WTC11 (cell line): ENCODE results near the gene TSC22D3.

Experiments used
- ESRRA ChIP-seq: sonication (generic); formaldehyde crosslinking; IDR thresholded peaks from 2 replicates; pipeline ENCODE4 v1.8.1; 2022; ENCODE audit warnings: mild to moderate bottlenecking, missing genetic modification reagents, borderline replicate concordance
- GABPB1 ChIP-seq: sonication (generic); formaldehyde crosslinking; IDR thresholded peaks from 2 replicates; pipeline ENCODE4 v1.8.1; 2023; ENCODE audit warnings: mild to moderate bottlenecking, missing genetic modification reagents
- JUN ChIP-seq: sonication (generic); formaldehyde crosslinking; IDR thresholded peaks from 2 replicates; pipeline ENCODE4 v1.8.0; 2023; ENCODE audit warnings: mild to moderate bottlenecking, missing genetic modification reagents
- RORB ChIP-seq: fragments of 250-450 bp; sonication (Bioruptor Pico); IDR thresholded peaks from 2 replicates; pipeline ENCODE4 v1.9.0; 2021; ENCODE audit warnings: mild to moderate bottlenecking
- SMAD3 ChIP-seq: sonication (generic); formaldehyde crosslinking; IDR thresholded peaks from 2 replicates; pipeline ENCODE4 v1.8.0; 2022; ENCODE audit warnings: missing genetic modification reagents, mild to moderate bottlenecking, borderline replicate concordance
- ZNF232 ChIP-seq: sonication (generic); formaldehyde crosslinking; IDR thresholded peaks from 2 replicates; pipeline ENCODE4 v1.8.0; 2022; ENCODE audit warnings: mild to moderate bottlenecking, missing genetic modification reagents
- TF ChIP-seq, protein P1 (sequence below): fragments of 200-600 bp; IDR thresholded peaks from 2 replicates; pipeline ENCODE4 v1.8.0; 2022; ENCODE audit warnings: antibody characterized with exemption
- TF ChIP-seq, protein P2 (sequence below): sonication (generic); formaldehyde crosslinking; IDR thresholded peaks from 2 replicates; pipeline ENCODE4 v1.8.0; 2022; ENCODE audit warnings: mild to moderate bottlenecking, missing genetic modification reagents
- TF ChIP-seq, protein P3 (sequence below): sonication (generic); formaldehyde crosslinking; IDR thresholded peaks from 2 replicates; pipeline ENCODE4 v1.8.1; 2023; ENCODE audit warnings: mild to moderate bottlenecking, missing genetic modification reagents, moderate library complexity
- TF ChIP-seq, protein P4 (sequence below): sonication (generic); formaldehyde crosslinking; IDR thresholded peaks from 2 replicates; pipeline ENCODE4 v1.8.0; 2022; ENCODE audit warnings: mild to moderate bottlenecking, missing genetic modification reagents
- TF ChIP-seq, protein P5 (sequence below): sonication (generic); formaldehyde crosslinking; IDR thresholded peaks from 2 replicates; pipeline ENCODE4 v1.8.1; 2022; ENCODE audit warnings: low read depth, missing genetic modification reagents, borderline replicate concordance
- TF ChIP-seq, protein P6 (sequence below): sonication (generic); formaldehyde crosslinking; IDR thresholded peaks from 2 replicates; pipeline ENCODE4 v1.8.1; 2023; ENCODE audit warnings: mild to moderate bottlenecking, missing genetic modification reagents

DNA sequence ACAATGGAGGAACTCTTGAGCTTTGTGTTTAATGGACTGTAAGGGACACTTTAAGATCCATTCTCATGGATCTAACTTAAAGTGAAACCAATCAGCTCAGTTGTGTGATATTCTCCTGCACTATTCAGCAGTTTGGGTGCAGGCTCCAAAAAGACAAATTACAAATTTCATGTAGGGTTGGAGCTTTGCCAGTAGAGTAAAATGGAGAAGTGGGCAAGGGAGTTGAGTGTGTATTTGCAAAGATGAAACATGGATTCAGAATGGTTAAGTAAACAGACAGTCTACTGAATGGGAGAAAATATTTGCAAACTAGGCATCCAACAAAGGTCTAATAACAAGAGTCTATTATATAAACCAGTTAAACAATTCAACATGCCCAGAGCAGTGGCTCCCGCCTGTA, 28.8 kb upstream of the TSC22D3 start:
- TF ChIP-seq, protein P1, sequence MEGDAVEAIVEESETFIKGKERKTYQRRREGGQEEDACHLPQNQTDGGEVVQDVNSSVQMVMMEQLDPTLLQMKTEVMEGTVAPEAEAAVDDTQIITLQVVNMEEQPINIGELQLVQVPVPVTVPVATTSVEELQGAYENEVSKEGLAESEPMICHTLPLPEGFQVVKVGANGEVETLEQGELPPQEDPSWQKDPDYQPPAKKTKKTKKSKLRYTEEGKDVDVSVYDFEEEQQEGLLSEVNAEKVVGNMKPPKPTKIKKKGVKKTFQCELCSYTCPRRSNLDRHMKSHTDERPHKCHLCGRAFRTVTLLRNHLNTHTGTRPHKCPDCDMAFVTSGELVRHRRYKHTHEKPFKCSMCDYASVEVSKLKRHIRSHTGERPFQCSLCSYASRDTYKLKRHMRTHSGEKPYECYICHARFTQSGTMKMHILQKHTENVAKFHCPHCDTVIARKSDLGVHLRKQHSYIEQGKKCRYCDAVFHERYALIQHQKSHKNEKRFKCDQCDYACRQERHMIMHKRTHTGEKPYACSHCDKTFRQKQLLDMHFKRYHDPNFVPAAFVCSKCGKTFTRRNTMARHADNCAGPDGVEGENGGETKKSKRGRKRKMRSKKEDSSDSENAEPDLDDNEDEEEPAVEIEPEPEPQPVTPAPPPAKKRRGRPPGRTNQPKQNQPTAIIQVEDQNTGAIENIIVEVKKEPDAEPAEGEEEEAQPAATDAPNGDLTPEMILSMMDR = no peak
- TF ChIP-seq, protein P2, sequence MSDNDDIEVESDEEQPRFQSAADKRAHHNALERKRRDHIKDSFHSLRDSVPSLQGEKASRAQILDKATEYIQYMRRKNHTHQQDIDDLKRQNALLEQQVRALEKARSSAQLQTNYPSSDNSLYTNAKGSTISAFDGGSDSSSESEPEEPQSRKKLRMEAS = no peak
- no peak for TF ChIP-seq ZNF232
- no peak for TF ChIP-seq ESRRA (CRISPR knock-in tag)
- TF ChIP-seq, protein P3, sequence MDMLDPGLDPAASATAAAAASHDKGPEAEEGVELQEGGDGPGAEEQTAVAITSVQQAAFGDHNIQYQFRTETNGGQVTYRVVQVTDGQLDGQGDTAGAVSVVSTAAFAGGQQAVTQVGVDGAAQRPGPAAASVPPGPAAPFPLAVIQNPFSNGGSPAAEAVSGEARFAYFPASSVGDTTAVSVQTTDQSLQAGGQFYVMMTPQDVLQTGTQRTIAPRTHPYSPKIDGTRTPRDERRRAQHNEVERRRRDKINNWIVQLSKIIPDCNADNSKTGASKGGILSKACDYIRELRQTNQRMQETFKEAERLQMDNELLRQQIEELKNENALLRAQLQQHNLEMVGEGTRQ = no peak
- TF ChIP-seq JUN (CRISPR knock-in tag) = no peak
- TF ChIP-seq, protein P4, sequence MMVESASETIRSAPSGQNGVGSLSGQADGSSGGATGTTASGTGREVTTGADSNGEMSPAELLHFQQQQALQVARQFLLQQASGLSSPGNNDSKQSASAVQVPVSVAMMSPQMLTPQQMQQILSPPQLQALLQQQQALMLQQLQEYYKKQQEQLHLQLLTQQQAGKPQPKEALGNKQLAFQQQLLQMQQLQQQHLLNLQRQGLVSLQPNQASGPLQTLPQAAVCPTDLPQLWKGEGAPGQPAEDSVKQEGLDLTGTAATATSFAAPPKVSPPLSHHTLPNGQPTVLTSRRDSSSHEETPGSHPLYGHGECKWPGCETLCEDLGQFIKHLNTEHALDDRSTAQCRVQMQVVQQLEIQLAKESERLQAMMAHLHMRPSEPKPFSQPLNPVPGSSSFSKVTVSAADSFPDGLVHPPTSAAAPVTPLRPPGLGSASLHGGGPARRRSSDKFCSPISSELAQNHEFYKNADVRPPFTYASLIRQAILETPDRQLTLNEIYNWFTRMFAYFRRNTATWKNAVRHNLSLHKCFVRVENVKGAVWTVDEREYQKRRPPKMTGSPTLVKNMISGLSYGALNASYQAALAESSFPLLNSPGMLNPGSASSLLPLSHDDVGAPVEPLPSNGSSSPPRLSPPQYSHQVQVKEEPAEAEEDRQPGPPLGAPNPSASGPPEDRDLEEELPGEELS (CRISPR knock-in tag) = no peak
- TF ChIP-seq SMAD3 = no peak
- TF ChIP-seq RORB (CRISPR knock-in tag) = no peak
- TF ChIP-seq, protein P5, sequence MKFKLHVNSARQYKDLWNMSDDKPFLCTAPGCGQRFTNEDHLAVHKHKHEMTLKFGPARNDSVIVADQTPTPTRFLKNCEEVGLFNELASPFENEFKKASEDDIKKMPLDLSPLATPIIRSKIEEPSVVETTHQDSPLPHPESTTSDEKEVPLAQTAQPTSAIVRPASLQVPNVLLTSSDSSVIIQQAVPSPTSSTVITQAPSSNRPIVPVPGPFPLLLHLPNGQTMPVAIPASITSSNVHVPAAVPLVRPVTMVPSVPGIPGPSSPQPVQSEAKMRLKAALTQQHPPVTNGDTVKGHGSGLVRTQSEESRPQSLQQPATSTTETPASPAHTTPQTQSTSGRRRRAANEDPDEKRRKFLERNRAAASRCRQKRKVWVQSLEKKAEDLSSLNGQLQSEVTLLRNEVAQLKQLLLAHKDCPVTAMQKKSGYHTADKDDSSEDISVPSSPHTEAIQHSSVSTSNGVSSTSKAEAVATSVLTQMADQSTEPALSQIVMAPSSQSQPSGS = no peak
- TF ChIP-seq, protein P6, sequence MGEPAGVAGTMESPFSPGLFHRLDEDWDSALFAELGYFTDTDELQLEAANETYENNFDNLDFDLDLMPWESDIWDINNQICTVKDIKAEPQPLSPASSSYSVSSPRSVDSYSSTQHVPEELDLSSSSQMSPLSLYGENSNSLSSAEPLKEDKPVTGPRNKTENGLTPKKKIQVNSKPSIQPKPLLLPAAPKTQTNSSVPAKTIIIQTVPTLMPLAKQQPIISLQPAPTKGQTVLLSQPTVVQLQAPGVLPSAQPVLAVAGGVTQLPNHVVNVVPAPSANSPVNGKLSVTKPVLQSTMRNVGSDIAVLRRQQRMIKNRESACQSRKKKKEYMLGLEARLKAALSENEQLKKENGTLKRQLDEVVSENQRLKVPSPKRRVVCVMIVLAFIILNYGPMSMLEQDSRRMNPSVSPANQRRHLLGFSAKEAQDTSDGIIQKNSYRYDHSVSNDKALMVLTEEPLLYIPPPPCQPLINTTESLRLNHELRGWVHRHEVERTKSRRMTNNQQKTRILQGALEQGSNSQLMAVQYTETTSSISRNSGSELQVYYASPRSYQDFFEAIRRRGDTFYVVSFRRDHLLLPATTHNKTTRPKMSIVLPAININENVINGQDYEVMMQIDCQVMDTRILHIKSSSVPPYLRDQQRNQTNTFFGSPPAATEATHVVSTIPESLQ (CRISPR knock-in tag) = no peak
- TF ChIP-seq GABPB1 (CRISPR knock-in tag) = no peak
